SK-N-MC (cell line): ENCODE measurements around the gene DALRD3.
"Not testable (repeated sequence)": the region's sequence is repeated elsewhere in the genome, so short reads cannot be mapped to it uniquely, and the experiment has no call there.

Source experiments
- DNase-seq: peaks from one replicate; pipeline ENCODE4 v3.0.0-alpha.2; 2011; ENCODE audit warnings: low read depth, low spot score
- H3K27ac ChIP-seq: fragments of 200-600 bp; sonication (generic); 2 replicates; pipeline ENCODE4 v1.5.1; 2016; ENCODE audit warnings: mixed run types
- H3K36me3 ChIP-seq: fragments of 200-600 bp; sonication (generic); 2 replicates; pipeline ENCODE4 v1.6.1; 2017; ENCODE audit warnings: antibody characterized with exemption, low read length, mixed read lengths; ENCODE audit not compliant: insufficient read depth
- H3K4me3 ChIP-seq: fragments of 200-600 bp; sonication (generic); 2 replicates; pipeline ENCODE4 v1.5.1; 2016
- H3K9ac ChIP-seq: fragments of 200-600 bp; sonication (generic); 2 replicates; pipeline ENCODE4 v1.8.0; 2017; ENCODE audit warnings: mixed run types, mixed read lengths; ENCODE audit not compliant: insufficient read length
- H3K9me3 ChIP-seq: fragments of 200-600 bp; sonication (generic); 2 replicates; pipeline ENCODE4 v1.6.1; 2017; ENCODE audit warnings: low read depth, mild to moderate bottlenecking, antibody characterized with exemption, low read length, moderate library complexity, mixed read lengths
- EZH2 ChIP-seq: fragments of 200-600 bp; sonication (generic); IDR thresholded peaks from one replicate; pipeline ENCODE4 v1.6.1; 2017; ENCODE audit warnings: antibody characterized with exemption
- FOXP2 ChIP-seq: optimal IDR thresholded peaks from 2 replicates; pipeline ENCODE3; 2011; ENCODE audit warnings: mild to moderate bottlenecking, moderate library complexity; ENCODE audit not compliant: insufficient read depth; ENCODE audit errors: extremely low read length, control extremely low read depth
- POLR2AphosphoS5 ChIP-seq: IDR thresholded peaks from 2 replicates; pipeline ENCODE4 v1.6.1; 2012; ENCODE audit warnings: mild to moderate bottlenecking, low read depth, low read length, borderline replicate concordance

The DALRD3 gene

GRCh38 chr3:49013113-49013737 lies 5.2 kb downstream of the DALRD3 start:
- Histone ChIP-seq H3K9me3 (no peaks in the 10 kb centered on the region), H3K4me3 (no peak overlapping the region)
- TF ChIP-seq EZH2 (no peak), POLR2AphosphoS5 (no peak), FOXP2 (no peak)

GRCh38 chr3:49012441-49013017 lies 5.9 kb downstream of the DALRD3 start:
- Histone ChIP-seq H3K4me3 (no peak overlapping the region), H3K9me3 (no peaks in the 10 kb centered on the region), H3K9ac (no peak overlapping the region), H3K27ac (no peak overlapping the region), H3K36me3 (no peaks in the 10 kb centered on the region)
- DNase-seq, result no peak
- TF ChIP-seq FOXP2 (no peak), POLR2AphosphoS5 (no peak), EZH2 (no peak)

More at GRCh38 chr3:49013113-49013737, 5.2 kb downstream of the DALRD3 start:
- DNase-seq, result no peak
- Histone ChIP-seq H3K9ac (no peak overlapping the region), H3K36me3 (no peaks in the 10 kb centered on the region), H3K27ac (no peak overlapping the region)

GRCh38 chr3:49009396-49009795 lies 9.0 kb downstream of the DALRD3 start:
- H3K9ac ChIP-seq, result no peak overlapping the region
- DNase-seq, result no peak
- H3K36me3 ChIP-seq, result no peaks in the 10 kb centered on the region
- no peak for TF ChIP-seq POLR2AphosphoS5
- TF ChIP-seq FOXP2, result no peak
- no peak for TF ChIP-seq EZH2
- no peak overlapping the region for H3K4me3 ChIP-seq
- no peaks in the 10 kb centered on the region for H3K9me3 ChIP-seq
- no peak overlapping the region for H3K27ac ChIP-seq

GRCh38 chr3:49008627-49009026 lies 9.8 kb downstream of the DALRD3 start:
- H3K9me3 ChIP-seq, H3K9ac ChIP-seq, H3K4me3 ChIP-seq, DNase-seq, H3K27ac ChIP-seq, H3K36me3 ChIP-seq: not testable (repeated sequence)

- DNase-seq, result no peak
- no peaks in the 10 kb centered on the region for H3K9me3 ChIP-seq
- TF ChIP-seq FOXP2 (no peak), EZH2 (no peak), POLR2AphosphoS5 (no peak)
- H3K4me3 ChIP-seq, result peak overlapping the region; percentile 84
- no peaks in the 10 kb centered on the region for H3K36me3 ChIP-seq
- H3K9ac ChIP-seq, result peak overlapping the region; percentile 90
- H3K27ac ChIP-seq, result peak overlapping the region; percentile 85
These were observed 10.4 kb downstream of the DALRD3 start for GRCh38 chr3:49007771-49008528.

GRCh38 chr3:49007068-49007770 lies 11.2 kb downstream of the DALRD3 start, which contains the start of gene WDR6:
Gene WDR6 (plus strand): TSS chr3:49007391. CDS start chr3:49007432, 41 bp downstream.
- TF ChIP-seq EZH2 (no peak), POLR2AphosphoS5 (peak; percentile 94)
- H3K9ac ChIP-seq, result peak within 1 kb of the TSS; percentile 90
- no peak for DNase-seq
- peak within 1 kb of the TSS; percentile 85 for H3K27ac ChIP-seq
- H3K36me3 ChIP-seq, result no peaks in the 10 kb centered on the region
- peak within 1 kb of the TSS; percentile 84 for H3K4me3 ChIP-seq
- H3K9me3 ChIP-seq, result no peaks in the 10 kb centered on the region

GRCh38 chr3:49006408-49007067 lies 11.8 kb downstream of the DALRD3 start:
- no peaks in the 10 kb centered on the region for H3K36me3 ChIP-seq
- no peaks in the 10 kb centered on the region for H3K9me3 ChIP-seq
- H3K27ac ChIP-seq, result no peak overlapping the region
- no peak for TF ChIP-seq EZH2
- TF ChIP-seq POLR2AphosphoS5, result no peak
- TF ChIP-seq FOXP2, result no peak
- peak overlapping the region; percentile 84 for H3K4me3 ChIP-seq
- H3K9ac ChIP-seq, result no peak overlapping the region
- no peak for DNase-seq

- TF ChIP-seq FOXP2 (no peak), EZH2 (no peak), POLR2AphosphoS5 (no peak)
- no peaks in the 10 kb centered on the region for H3K9me3 ChIP-seq
- DNase-seq, result no peak
- no peaks in the 10 kb centered on the region for H3K36me3 ChIP-seq
- no peak overlapping the region for H3K4me3 ChIP-seq
- no peak overlapping the region for H3K27ac ChIP-seq
- H3K9ac ChIP-seq, result no peak overlapping the region
These were observed 12.4 kb downstream of the DALRD3 start for GRCh38 chr3:49005998-49006397.
